GM13977 (cell line): ENCODE results near the gene GSG1L.

Experiments used
- DNase-seq: peaks from one replicate; pipeline ENCODE4 v3.0.0; 2012; ENCODE audit warnings: low spot score
- in situ Hi-C: fragments of 300-500 bp; cut with MboI; formaldehyde crosslinking; loops from one replicate; pipeline ENCODE4 v1.12.0; 2022; ENCODE audit warnings: low sequenced_read_pairs, low pct_unique_long_range_greater_than_20kb, mixed read lengths, inconsistent platforms; ENCODE audit not compliant: unreplicated experiment
- TF ChIP-seq, protein P1 (sequence below): IDR thresholded peaks from 2 replicates; pipeline ENCODE4 v1.5.1; 2012; ENCODE audit warnings: mild to moderate bottlenecking, control low read depth; ENCODE audit not compliant: insufficient read depth; ENCODE audit errors: extremely low read depth, missing control alignments

GSG1L gene

DNA sequence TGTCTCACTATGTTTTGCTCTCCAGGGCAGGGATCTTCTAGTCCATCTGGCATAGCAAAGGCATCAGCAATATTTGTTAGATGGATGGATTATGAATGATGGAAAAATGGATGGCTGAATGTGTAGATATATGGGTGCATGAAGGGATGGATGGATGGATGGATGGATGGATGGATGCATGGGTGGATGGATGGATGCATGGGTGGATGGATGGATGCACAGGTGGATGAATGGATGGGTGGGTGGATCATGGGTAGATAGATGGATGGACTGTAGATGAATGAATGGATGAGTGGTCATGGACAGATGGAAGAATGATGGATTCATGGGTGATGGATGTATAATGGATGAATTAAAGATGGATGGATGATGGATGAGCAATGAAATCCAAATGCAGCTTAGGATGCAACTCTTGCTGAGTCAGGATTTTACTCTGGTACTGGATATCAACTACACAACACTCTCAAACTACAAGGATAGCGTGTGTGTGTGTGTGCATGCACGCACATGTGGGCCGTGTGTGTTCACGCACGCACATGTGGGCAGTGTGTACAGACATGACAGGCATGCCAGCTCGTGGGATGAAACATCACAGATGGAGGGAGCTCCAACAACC is 34.0 kb downstream of the GSG1L start:
- DNase-seq: no peak
- in situ Hi-C loops: no loop called here
- TF ChIP-seq, protein P1, sequence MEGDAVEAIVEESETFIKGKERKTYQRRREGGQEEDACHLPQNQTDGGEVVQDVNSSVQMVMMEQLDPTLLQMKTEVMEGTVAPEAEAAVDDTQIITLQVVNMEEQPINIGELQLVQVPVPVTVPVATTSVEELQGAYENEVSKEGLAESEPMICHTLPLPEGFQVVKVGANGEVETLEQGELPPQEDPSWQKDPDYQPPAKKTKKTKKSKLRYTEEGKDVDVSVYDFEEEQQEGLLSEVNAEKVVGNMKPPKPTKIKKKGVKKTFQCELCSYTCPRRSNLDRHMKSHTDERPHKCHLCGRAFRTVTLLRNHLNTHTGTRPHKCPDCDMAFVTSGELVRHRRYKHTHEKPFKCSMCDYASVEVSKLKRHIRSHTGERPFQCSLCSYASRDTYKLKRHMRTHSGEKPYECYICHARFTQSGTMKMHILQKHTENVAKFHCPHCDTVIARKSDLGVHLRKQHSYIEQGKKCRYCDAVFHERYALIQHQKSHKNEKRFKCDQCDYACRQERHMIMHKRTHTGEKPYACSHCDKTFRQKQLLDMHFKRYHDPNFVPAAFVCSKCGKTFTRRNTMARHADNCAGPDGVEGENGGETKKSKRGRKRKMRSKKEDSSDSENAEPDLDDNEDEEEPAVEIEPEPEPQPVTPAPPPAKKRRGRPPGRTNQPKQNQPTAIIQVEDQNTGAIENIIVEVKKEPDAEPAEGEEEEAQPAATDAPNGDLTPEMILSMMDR: no peak

GRCh38 chr16:28027055-28027454 is 36.5 kb downstream of the GSG1L start:
- TF ChIP-seq, protein P1: no peak
- no peak for DNase-seq
- in situ Hi-C loops: no loop called here

- in situ Hi-C loops: no loop called here
- TF ChIP-seq, protein P1: no peak
- no peak for DNase-seq
Measured at GRCh38 chr16:28025631-28026030, 37.9 kb downstream of the GSG1L start.

GRCh38 chr16:28019218-28019617 is 44.3 kb downstream of the GSG1L start:
- TF ChIP-seq, protein P1: no peak
- DNase-seq: no peak
- in situ Hi-C loops: no loop called here

GRCh38 chr16:28014851-28015250 is 48.7 kb downstream of the GSG1L start:
- in situ Hi-C loops: no loop called here
- TF ChIP-seq, protein P1: no peak
- no peak for DNase-seq

DNA sequence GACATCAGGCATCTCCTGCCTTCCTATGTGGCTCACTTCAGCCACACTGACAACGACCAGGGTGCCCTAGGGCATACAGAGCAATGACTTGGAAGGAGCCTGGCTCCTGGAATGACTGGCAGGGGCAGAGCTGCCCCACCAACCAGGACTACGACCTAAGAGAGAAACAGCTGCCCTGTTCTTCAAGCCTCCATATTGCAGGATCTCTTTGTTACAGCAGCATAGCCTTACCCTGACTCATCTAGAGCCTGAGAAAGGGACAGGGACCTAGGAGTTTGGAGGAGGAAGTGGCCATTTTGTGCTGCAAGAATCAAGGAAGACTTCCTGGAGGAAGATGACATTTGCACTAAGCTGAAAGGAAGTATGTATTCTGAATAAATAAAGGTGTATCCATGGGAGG is 49.6 kb downstream of the GSG1L start:
- DNase-seq: no peak
- in situ Hi-C loops: no loop called here
- TF ChIP-seq, protein P1: no peak
